WTC11 (cell line): ENCODE measurements around the gene ZFYVE26.

ENCODE experiments used
- CREB1 ChIP-seq: sonication (generic); formaldehyde crosslinking; IDR thresholded peaks from 2 replicates; pipeline ENCODE4 v1.8.0; 2023; ENCODE audit warnings: mild to moderate bottlenecking, missing genetic modification reagents
- CTCF ChIP-seq: fragments of 200-600 bp; IDR thresholded peaks from 2 replicates; pipeline ENCODE4 v1.8.0; 2022; ENCODE audit warnings: antibody characterized with exemption
- ETV6 ChIP-seq: sonication (generic); formaldehyde crosslinking; IDR thresholded peaks from 2 replicates; pipeline ENCODE4 v1.8.1; 2022; ENCODE audit warnings: mild to moderate bottlenecking, missing genetic modification reagents
- FOXP4 ChIP-seq: sonication (generic); formaldehyde crosslinking; IDR thresholded peaks from 2 replicates; pipeline ENCODE4 v1.8.0; 2022; ENCODE audit warnings: mild to moderate bottlenecking, missing genetic modification reagents
- SMAD3 ChIP-seq: sonication (generic); formaldehyde crosslinking; IDR thresholded peaks from 2 replicates; pipeline ENCODE4 v1.8.0; 2022; ENCODE audit warnings: missing genetic modification reagents, mild to moderate bottlenecking, borderline replicate concordance
- TP53 ChIP-seq: sonication (generic); formaldehyde crosslinking; IDR thresholded peaks from 2 replicates; pipeline ENCODE4 v1.8.1; 2023; ENCODE audit warnings: mild to moderate bottlenecking, missing genetic modification reagents
- USF1 ChIP-seq: sonication (generic); formaldehyde crosslinking; IDR thresholded peaks from 2 replicates; pipeline ENCODE4 v1.8.0; 2022; ENCODE audit warnings: mild to moderate bottlenecking, missing genetic modification reagents
- USF2 ChIP-seq: sonication (generic); formaldehyde crosslinking; IDR thresholded peaks from 2 replicates; pipeline ENCODE4 v1.8.1; 2023; ENCODE audit warnings: mild to moderate bottlenecking, missing genetic modification reagents, moderate library complexity
- ZNF281 ChIP-seq: sonication (generic); formaldehyde crosslinking; IDR thresholded peaks from 2 replicates; pipeline ENCODE4 v1.8.0; 2023; ENCODE audit warnings: mild to moderate bottlenecking, missing genetic modification reagents

GRCh38 chr14:67735336-67736147 is 80.8 kb downstream of the ZFYVE26 start:
- no peak for TF ChIP-seq ETV6 (CRISPR knock-in tag)
- no peak for TF ChIP-seq TP53 (CRISPR knock-in tag)
- TF ChIP-seq CTCF, result no peak
- TF ChIP-seq USF2 (CRISPR knock-in tag), result no peak
- TF ChIP-seq SMAD3, result no peak
- TF ChIP-seq USF1, result no peak
- no peak for TF ChIP-seq CREB1 (CRISPR knock-in tag)
- no peak for TF ChIP-seq ZNF281 (CRISPR knock-in tag)
- TF ChIP-seq FOXP4 (CRISPR knock-in tag), result no peak
